Natural killer cell treated with Interleukin-12 subunit alpha and Interleukin-12 subunit beta and Interleukin-15 and Interleukin-18, amount 100 ng/mL, for 72 hours (primary cell): ENCODE measurements around the gene SRP68. TPM values are rescaled to one million over a fixed set of nuclear protein-coding genes. Genes with fewer than 3 reads are reported as not detected.

Experiments
- total RNA-seq, 2 donors: library from RNA; stranded (reverse); gene quantifications; one replicate each; pipeline ENCODE4 v1.2.3, GENCODE V29; 2022

SRP68 gene
- total RNA-seq, 2 donors from 2014 or later: 96.2 to 98.4 TPM

Other genes starting within 250 kb of the SRP68 start
- 100 to 1,000 TPM; 270 to 289 TPM for gene UNC13D, start 228.1 kb downstream of the SRP68 start, total RNA-seq
- gene WBP2, start 217.2 kb downstream of the SRP68 start, total RNA-seq: 100 to 1,000 TPM in 1 of 2 donors, 10 to 100 TPM in 1; 73.8 to 101 TPM
- gene TRIM47, start 193.9 kb downstream of the SRP68 start, total RNA-seq: 1 to 10 TPM; 1.6 to 2.1 TPM
- gene TRIM65, start 175.6 kb downstream of the SRP68 start, total RNA-seq: 10 to 100 TPM; 17.2 to 42.1 TPM
- gene MRPL38, start 167.6 kb downstream of the SRP68 start, total RNA-seq: 100 to 1,000 TPM; 117 to 174 TPM
- gene FBF1, start 131.5 kb downstream of the SRP68 start, total RNA-seq: 10 to 100 TPM; 10.2 to 34.4 TPM
- gene ACOX1, start 93.4 kb downstream of the SRP68 start, total RNA-seq: 10 to 100 TPM; 36.8 to 44.6 TPM
- gene TEN1, start 93.3 kb downstream of the SRP68 start, total RNA-seq: 10 to 100 TPM; 16.5 to 19.1 TPM
- 10 to 100 TPM in 1 of 2 donors, 1 to 10 TPM in 1; 9.8 to 16.2 TPM for gene CDK3, start 71.7 kb downstream of the SRP68 start, total RNA-seq
- under 1 TPM; 0.05 to 0.64 TPM for gene EVPL, start 45.2 kb downstream of the SRP68 start, total RNA-seq
- under 1 TPM; 0.21 to 0.75 TPM for gene GALR2, start 2.3 kb upstream of the SRP68 start, total RNA-seq
- 1 to 10 TPM in 1 of 2 donors, under 1 TPM in 1; 0.52 to 1.4 TPM for gene ZACN, start 6.7 kb upstream of the SRP68 start, total RNA-seq
- 100 to 1,000 TPM; 134 to 163 TPM for gene EXOC7, start 31.3 kb upstream of the SRP68 start, total RNA-seq
- under 1 TPM; 0.48 to 0.95 TPM for gene FOXJ1, start 68.7 kb upstream of the SRP68 start, total RNA-seq
- gene RNF157, start 168.0 kb upstream of the SRP68 start, total RNA-seq: 100 to 1,000 TPM in 1 of 2 donors, 10 to 100 TPM in 1; 46.6 to 124 TPM
- 100 to 1,000 TPM; 216 to 262 TPM for gene UBALD2, start 192.8 kb upstream of the SRP68 start, total RNA-seq
- 1 to 10 TPM; 4.1 to 5.9 TPM for gene QRICH2, start 235.8 kb upstream of the SRP68 start, total RNA-seq